Measurements from ENCODE around the gene GNE.

GNE gene

GRCh38 chr9:36166168-36166927, 91.9 kb downstream of the GNE start:
- DNase-seq (ENCODE audit: low read depth in 3 of 3), result peak; percentile 65 to 83 (median 72)

- DNase-seq (ENCODE audit: low read depth in 3 of 3), result no peak
These were observed 92.5 kb downstream of the GNE start for GRCh38 chr9:36165826-36166167.

- no peak for DNase-seq (ENCODE audit: low read depth in 3 of 3)
These were observed 93.3 kb downstream of the GNE start for GRCh38 chr9:36164989-36165388.
